Body of pancreas (tissue), 4 donors: ENCODE measurements around the gene GALNT8.

Experiments used
- POLR2A ChIP-seq, 3 donors: fragments of 450-650 bp; IDR thresholded peaks; one replicate each; pipeline ENCODE4 v1.6.1; 2016; ENCODE audit warnings: antibody characterized with exemption in 3 of 3, mild to moderate bottlenecking in 2 of 3
- TF ChIP-seq, protein P1 (sequence below), 7 experiments: fragments of 450-650 bp in 4 of 7; fragments of 200-600 bp in 3 of 7; sonication (generic) in 3 of 7; IDR thresholded peaks; one replicate each; pipeline ENCODE4 v1.5.1; 2016 to 2019; ENCODE audit warnings: antibody characterized with exemption in 7 of 7

DNA sequence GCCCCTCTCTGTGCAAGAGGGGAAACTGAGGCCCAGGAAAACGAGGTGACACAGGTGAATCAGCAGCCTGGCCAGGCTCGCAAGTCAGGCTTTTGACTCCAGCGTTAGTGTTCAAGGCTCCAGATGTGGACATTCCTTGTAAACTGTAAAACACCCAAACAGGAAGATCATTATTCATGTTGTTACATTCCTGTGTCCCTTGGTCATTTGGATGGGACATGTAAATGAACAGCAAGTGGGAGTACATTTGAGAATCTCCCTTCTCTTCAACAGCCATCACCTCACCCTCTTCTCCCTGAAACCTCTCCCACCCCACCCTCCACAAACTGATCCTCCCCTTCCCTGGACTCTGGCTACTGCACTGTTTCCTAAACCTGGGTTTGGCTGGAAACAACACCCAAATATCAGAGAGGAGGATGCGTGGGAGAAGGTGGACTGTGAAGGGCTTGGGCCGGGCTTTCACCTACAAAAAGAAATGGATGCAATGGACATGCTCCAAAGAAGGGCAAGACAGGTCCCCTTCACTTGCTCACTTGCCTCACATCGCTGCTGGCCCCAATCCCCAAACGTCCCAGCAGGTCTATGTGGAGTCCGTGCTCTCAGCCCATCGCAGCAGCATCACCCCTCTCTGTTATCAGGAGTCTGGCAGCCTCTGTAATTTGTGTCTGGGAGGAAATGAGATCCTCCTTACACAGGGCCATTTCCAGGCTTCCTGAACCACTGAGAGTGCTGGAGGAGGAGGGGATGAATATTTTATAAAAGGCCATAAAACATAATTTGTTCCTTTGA lies 76.7 kb downstream of the GALNT8 start:
- TF ChIP-seq, protein P1, sequence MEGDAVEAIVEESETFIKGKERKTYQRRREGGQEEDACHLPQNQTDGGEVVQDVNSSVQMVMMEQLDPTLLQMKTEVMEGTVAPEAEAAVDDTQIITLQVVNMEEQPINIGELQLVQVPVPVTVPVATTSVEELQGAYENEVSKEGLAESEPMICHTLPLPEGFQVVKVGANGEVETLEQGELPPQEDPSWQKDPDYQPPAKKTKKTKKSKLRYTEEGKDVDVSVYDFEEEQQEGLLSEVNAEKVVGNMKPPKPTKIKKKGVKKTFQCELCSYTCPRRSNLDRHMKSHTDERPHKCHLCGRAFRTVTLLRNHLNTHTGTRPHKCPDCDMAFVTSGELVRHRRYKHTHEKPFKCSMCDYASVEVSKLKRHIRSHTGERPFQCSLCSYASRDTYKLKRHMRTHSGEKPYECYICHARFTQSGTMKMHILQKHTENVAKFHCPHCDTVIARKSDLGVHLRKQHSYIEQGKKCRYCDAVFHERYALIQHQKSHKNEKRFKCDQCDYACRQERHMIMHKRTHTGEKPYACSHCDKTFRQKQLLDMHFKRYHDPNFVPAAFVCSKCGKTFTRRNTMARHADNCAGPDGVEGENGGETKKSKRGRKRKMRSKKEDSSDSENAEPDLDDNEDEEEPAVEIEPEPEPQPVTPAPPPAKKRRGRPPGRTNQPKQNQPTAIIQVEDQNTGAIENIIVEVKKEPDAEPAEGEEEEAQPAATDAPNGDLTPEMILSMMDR (IDR thresholded peaks at IDR 0.05), result no peak
- no peak for TF ChIP-seq POLR2A (IDR thresholded peaks at IDR 0.05)
